Measurements from ENCODE around the gene MLLT3.

- no peak for TF ChIP-seq CTCF (IDR thresholded peaks at IDR 0.05; ENCODE audit: low read length)
- TF ChIP-seq EZH2 (optimal IDR thresholded peaks at IDR 0.05; ENCODE audit: low read depth, low read length): no peak
- TF ChIP-seq EZH2phosphoT487 (IDR thresholded peaks at IDR 0.05; ENCODE audit: low read length): no peak
Observed at GRCh38 chr9:20491612-20492011, 130.7 kb downstream of the MLLT3 start.

Measured in MM.1S (cell line).